Spleen (tissue), 11 donors: ENCODE results near the gene SERPINB2. TPM values are rescaled to one million over a fixed set of nuclear protein-coding genes. Genes with fewer than 3 reads are reported as not detected.
A peak's percentile ranks its signal among the peaks of the same experiment; 100 is the strongest.

Source experiments
- DNase-seq: peaks from one replicate; pipeline ENCODE4 v3.0.0-alpha.2; 2020
- H3K27ac ChIP-seq, 8 donors: fragments of 200-600 bp; sonication (generic) in 7 of 8; 1 replicate in 4 of 8; 2 replicates in 4 of 8; pipeline versions ENCODE4 v1.5.0 to v1.8.0; 2016 to 2021; ENCODE audit warnings: inconsistent platforms in 4 of 8, mild to moderate bottlenecking in 4 of 8, moderate library complexity in 1 of 8
- H3K27me3 ChIP-seq, 7 donors: fragments of 200-600 bp; sonication (generic) in 6 of 7; replicated peaks in 1 of 7; 1 replicate in 4 of 7; 2 replicates in 3 of 7; pipeline versions ENCODE4 v1.5.0 to v1.8.0; 2016 to 2021; ENCODE audit warnings: inconsistent platforms in 3 of 7, mild to moderate bottlenecking in 1 of 7
- H3K36me3 ChIP-seq, 6 donors: fragments of 200-600 bp; sonication (generic) in 5 of 6; 1 replicate in 4 of 6; 2 replicates in 2 of 6; pipeline versions ENCODE4 v1.5.0 to v1.8.0; 2016 to 2021; ENCODE audit warnings: inconsistent platforms in 2 of 6
- H3K4me1 ChIP-seq, 6 donors: fragments of 200-600 bp; sonication (generic) in 5 of 6; 1 replicate in 3 of 6; 2 replicates in 3 of 6; pipeline versions ENCODE4 v1.5.0 to v1.8.0; 2016 to 2021; ENCODE audit warnings: inconsistent platforms in 3 of 6
- H3K4me3 ChIP-seq, 8 donors: fragments of 200-600 bp; sonication (generic) in 7 of 8; 1 replicate in 4 of 8; 2 replicates in 4 of 8; pipeline versions ENCODE4 v1.5.0 to v1.8.0; 2016 to 2021; ENCODE audit warnings: inconsistent platforms in 4 of 8, mild to moderate bottlenecking in 4 of 8, moderate library complexity in 2 of 8
- H3K9me3 ChIP-seq, 8 donors: fragments of 200-600 bp; sonication (generic) in 7 of 8; 1 replicate in 4 of 8; 2 replicates in 4 of 8; pipeline versions ENCODE4 v1.5.0 to v1.8.0; 2016 to 2021; ENCODE audit warnings: inconsistent platforms in 4 of 8
- CTCF ChIP-seq, 11 experiments: fragments of 200-600 bp in 7 of 11; fragments of 450-650 bp in 4 of 11; sonication (generic) in 4 of 11; IDR thresholded peaks in 8 of 11; conservative IDR thresholded peaks in 3 of 11; 1 replicate in 7 of 11; 2 replicates in 4 of 11; pipeline versions ENCODE4 v1.4.0 to v1.8.0; 2016 to 2021; ENCODE audit warnings: antibody characterized with exemption in 11 of 11, inconsistent platforms in 4 of 11, mild to moderate bottlenecking in 1 of 11
- POLR2A ChIP-seq, 3 donors: fragments of 450-650 bp; IDR thresholded peaks; one replicate each; pipeline ENCODE4 v1.5.1; 2017; ENCODE audit warnings: antibody characterized with exemption in 3 of 3, mild to moderate bottlenecking in 1 of 3
- POLR2AphosphoS5 ChIP-seq, 3 donors: sonication (generic); formaldehyde crosslinking; IDR thresholded peaks; one replicate each; pipeline ENCODE4 v1.5.1; 2017; ENCODE audit warnings: antibody characterized with exemption in 3 of 3
- WGBS, 5 donors: extraction: QIAGEN DNeasy Blood & Tissue Kit in 3 of 5; methylation state at CpG; one replicate each; pipeline versions ENCODE4 v1.1.5 to v1.1.7; 2013 to 2018; 5-methylcytosine and 5-hydroxymethylcytosine counted together
- intact Hi-C: fragments of 100-400 bp; cut with DNase I; formaldehyde crosslinking; loops from one replicate; pipeline ENCODE4 v1.15.0; 2023; ENCODE audit warnings: low total_unique reads
- polyA plus RNA-seq, 3 donors: library from polyadenylated mRNA; stranded (reverse); fragments of 200-250 nt; gene quantifications; one replicate each; pipeline ENCODE4 v1.2.1, GENCODE V29; 2013
- total RNA-seq, 7 donors: library from RNA; depleted of rRNA in 3 of 7; stranded (reverse); fragments of >200 nt in 3 of 7; fragmentation: NEBNext Ultra II Directional in 4 of 7; extraction: Animal tissue kit (Norgen Biotek cat#: 25700) in 4 of 7; gene quantifications; one replicate each; pipeline versions ENCODE4 v1.1.0 to v1.2.1, GENCODE V29; 2016 to 2021
- donor health status: healthy with polysubstance abuse.
- donor health status: DM: no; HTN: no; CAD: no; lungs with moderate emphysema.
- donor health status: DM: no; HTN: no; CAD: no.
- donor health status: Bipolar disorder and iron deficiency.
- donor health status: healthy.
- donor health status: DM: no; HTN: no; CAD: no.
- donor health status: DM: yes; HTN: yes; CAD: no.

The SERPINB2 gene
- total and polyA plus RNA-seq, 10 donors: 0.10 to 2.3 (median 0.49) TPM; not detected in 4

- 34 to 63% (median 45%) methylated on average over 4 of the region's 4 CpGs for WGBS, 5 donors
- no peak for DNase-seq
Observed at GRCh38 chr18:63850020-63850419, 37.5 kb upstream of the SERPINB2 start.

GRCh38 chr18:63850636-63851035, 36.9 kb upstream of the SERPINB2 start:
- intact Hi-C loops: no loop called here
- TF ChIP-seq POLR2AphosphoS5 (IDR thresholded peaks at IDR 0.05) (no peak), POLR2A (IDR thresholded peaks at IDR 0.05) (no peak), CTCF (IDR thresholded peaks at IDR 0.05 in 8 of 11, conservative IDR thresholded peaks at IDR 0.05 in 3 of 11) (no peak)
- WGBS, 5 donors: 63 to 82% (median 74%) methylated on average over 2 of the region's 2 CpGs
- no peak overlapping the region for H3K27ac ChIP-seq
- H3K9me3 ChIP-seq: peaks cover 0 to 7% (median 0%) of the 10 kb centered on the region in 8 donors
- no peaks in the 10 kb centered on the region for H3K36me3 ChIP-seq
- H3K4me1 ChIP-seq: no peaks in the 10 kb centered on the region
- DNase-seq: no peak
- H3K4me3 ChIP-seq: no peak overlapping the region
- peaks cover 0 to 3% (median 0%) of the 10 kb centered on the region in 7 donors for H3K27me3 ChIP-seq

More at GRCh38 chr18:63850020-63850419, 37.5 kb upstream of the SERPINB2 start:
- intact Hi-C loops: no loop called here
- Histone ChIP-seq H3K4me1 (no peaks in the 10 kb centered on the region), H3K4me3 (no peak overlapping the region), H3K27ac (no peak overlapping the region), H3K9me3 (peaks cover 0 to 3% (median 0%) of the 10 kb centered on the region in 8 donors), H3K36me3 (no peaks in the 10 kb centered on the region), H3K27me3 (peaks cover 0 to 5% (median 0%) of the 10 kb centered on the region in 7 donors)
- TF ChIP-seq POLR2A (IDR thresholded peaks at IDR 0.05) (no peak), CTCF (IDR thresholded peaks at IDR 0.05 in 8 of 11, conservative IDR thresholded peaks at IDR 0.05 in 3 of 11) (peak in 1 of 11 experiments; percentile 18)

GRCh38 chr18:63858456-63858855, 29.0 kb upstream of the SERPINB2 start:
- TF ChIP-seq POLR2A (IDR thresholded peaks at IDR 0.05) (no peak), POLR2AphosphoS5 (IDR thresholded peaks at IDR 0.05) (no peak), CTCF (IDR thresholded peaks at IDR 0.05 in 8 of 11, conservative IDR thresholded peaks at IDR 0.05 in 3 of 11) (no peak)
- WGBS, 5 donors: 32 to 71% (median 56%) methylated on average over 1 of the region's 1 CpG
- intact Hi-C loops: no loop called here

GRCh38 chr18:63859781-63860475, 27.6 kb upstream of the SERPINB2 start:
- intact Hi-C loops: no loop called here
- 48 to 79% (median 65%) methylated on average over 2 of the region's 2 CpGs for WGBS, 5 donors
- peaks cover 0 to 6% (median 0%) of the 10 kb centered on the region in 8 donors for H3K9me3 ChIP-seq
- DNase-seq: no peak
- H3K4me1 ChIP-seq: no peaks in the 10 kb centered on the region
- no peak overlapping the region for H3K4me3 ChIP-seq
- TF ChIP-seq POLR2AphosphoS5 (IDR thresholded peaks at IDR 0.05): no peak
- no peak for TF ChIP-seq CTCF (IDR thresholded peaks at IDR 0.05 in 8 of 11, conservative IDR thresholded peaks at IDR 0.05 in 3 of 11)
- no peak for TF ChIP-seq POLR2A (IDR thresholded peaks at IDR 0.05)
- H3K27me3 ChIP-seq: peaks cover 0 to 5% (median 0%) of the 10 kb centered on the region in 7 donors
- H3K36me3 ChIP-seq: no peaks in the 10 kb centered on the region
- no peak overlapping the region for H3K27ac ChIP-seq

More at GRCh38 chr18:63858456-63858855, 29.0 kb upstream of the SERPINB2 start:
- Histone ChIP-seq H3K36me3 (no peaks in the 10 kb centered on the region), H3K4me3 (no peak overlapping the region), H3K27ac (no peak overlapping the region), H3K27me3 (peaks cover 0 to 5% (median 0%) of the 10 kb centered on the region in 7 donors), H3K4me1 (no peaks in the 10 kb centered on the region), H3K9me3 (peaks cover 0 to 7% (median 0%) of the 10 kb centered on the region in 8 donors)
- no peak for DNase-seq
